GM18520 (cell line): Measurements from ENCODE around the gene GPR27.

Source experiments
- ATAC-seq: cut with Tn5 transposase; IDR thresholded peaks from one replicate; pipeline ENCODE4 v1.9.1; 2021; ENCODE audit not compliant: unreplicated experiment

Gene GPR27

DNA sequence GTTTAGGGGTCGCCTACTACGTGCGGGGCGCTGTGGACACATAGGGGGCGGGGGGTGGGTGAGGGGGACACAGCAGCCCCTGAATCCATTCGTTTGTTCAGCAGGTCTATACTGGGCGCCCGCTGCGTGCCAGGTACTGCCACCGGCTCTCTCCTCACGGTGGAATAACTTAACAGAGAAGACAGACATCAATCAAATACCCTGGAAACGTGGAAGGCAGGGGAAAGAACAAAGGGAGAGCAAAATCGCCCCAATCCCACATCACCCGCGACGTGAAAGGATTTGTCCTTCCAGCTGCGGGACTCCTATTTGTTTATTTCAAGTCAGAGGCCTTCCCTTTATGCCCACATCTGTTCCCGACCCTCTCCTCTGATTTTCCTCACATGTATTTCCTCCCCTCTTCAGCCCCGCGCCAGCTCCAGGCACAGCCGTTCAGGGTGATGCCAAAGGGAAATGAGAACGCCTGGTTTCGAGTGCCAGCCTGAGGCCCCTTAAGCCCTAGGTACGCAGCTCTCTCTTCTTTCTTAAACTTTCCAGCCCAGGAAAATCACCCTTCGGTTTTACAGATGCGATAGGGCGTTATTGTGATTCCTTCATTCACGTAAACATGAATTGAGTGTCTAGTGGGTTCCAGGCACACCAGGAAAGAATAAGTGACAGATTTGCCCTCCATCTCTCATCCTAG is 32.0 kb downstream of the GPR27 start:
- ATAC-seq = no peak

- ATAC-seq = no peak
These were observed 32.5 kb downstream of the GPR27 start for GRCh38 chr3:71786217-71786549.

- no peak for ATAC-seq
These were observed 32.9 kb downstream of the GPR27 start for GRCh38 chr3:71786551-71786950.

- no peak for ATAC-seq
These were observed 34.3 kb downstream of the GPR27 start for GRCh38 chr3:71787851-71788405.

GRCh38 chr3:71789922-71790321 is 36.3 kb downstream of the GPR27 start:
- ATAC-seq = no peak

DNA sequence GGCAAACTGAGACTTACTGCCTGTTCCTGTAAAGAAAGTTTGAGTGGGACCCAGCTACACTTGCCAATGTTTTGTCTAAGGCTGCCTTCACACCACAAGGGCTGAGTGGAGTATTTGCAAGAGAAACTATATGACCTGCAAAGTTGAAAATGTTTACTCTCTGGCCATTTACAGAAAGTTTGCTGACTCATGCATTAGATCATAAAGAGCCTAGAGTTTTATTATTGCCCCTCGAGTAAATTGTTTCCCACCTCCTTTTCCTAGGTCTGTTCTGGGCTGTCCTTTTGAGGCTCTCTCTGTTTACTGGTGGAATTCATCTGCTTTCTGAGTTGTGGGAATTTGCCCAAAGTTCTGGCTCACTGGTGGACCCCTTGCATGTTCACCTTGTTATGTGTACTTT is 38.0 kb downstream of the GPR27 start:
- ATAC-seq = no peak

- no peak for ATAC-seq
These were observed 42.6 kb downstream of the GPR27 start for GRCh38 chr3:71796290-71796689.

DNA sequence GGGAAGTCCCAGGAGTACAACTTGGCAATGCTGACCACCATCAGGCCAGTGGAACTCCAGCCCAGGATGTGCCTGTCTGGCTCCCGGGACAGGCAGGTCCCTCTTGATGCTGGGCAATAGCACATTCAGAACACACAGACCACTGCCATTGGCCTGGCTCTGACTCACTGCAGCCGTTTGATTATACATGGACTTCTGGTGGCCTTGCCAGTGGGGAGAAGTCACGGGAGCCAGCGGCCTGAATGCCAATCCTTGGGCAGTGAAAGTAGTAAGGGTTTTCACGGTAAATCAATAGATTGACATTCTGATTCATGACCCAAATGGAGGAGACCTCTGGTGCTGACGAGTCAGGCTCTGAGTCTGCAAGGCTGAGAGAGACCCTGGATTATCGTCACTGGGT is 43.8 kb downstream of the GPR27 start:
- ATAC-seq = no peak

DNA sequence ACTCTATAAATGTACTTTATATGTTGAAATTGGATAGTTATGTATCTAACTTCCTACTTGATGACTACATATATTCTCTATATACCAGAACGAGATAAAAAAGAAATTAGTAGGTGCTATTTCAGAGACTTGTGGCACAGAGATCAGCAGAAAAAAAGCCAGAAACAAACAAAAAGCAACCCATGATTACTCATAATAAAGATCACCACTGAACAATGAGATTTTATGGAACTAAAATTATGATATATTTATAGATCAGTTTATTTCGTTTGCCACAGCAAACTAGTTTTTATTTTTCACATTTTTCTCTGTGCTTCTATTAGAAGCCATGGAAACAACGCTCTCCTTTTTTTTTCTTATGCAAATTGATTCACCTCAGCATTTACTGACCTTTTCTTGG is 46.4 kb downstream of the GPR27 start:
- ATAC-seq = no peak

- ATAC-seq = no peak
These were observed 48.3 kb downstream of the GPR27 start for GRCh38 chr3:71801986-71802385.

- ATAC-seq = no peak
These were observed 49.6 kb downstream of the GPR27 start for GRCh38 chr3:71803248-71803647.

- no peak for ATAC-seq
These were observed 51.5 kb downstream of the GPR27 start for GRCh38 chr3:71805199-71805598.

DNA sequence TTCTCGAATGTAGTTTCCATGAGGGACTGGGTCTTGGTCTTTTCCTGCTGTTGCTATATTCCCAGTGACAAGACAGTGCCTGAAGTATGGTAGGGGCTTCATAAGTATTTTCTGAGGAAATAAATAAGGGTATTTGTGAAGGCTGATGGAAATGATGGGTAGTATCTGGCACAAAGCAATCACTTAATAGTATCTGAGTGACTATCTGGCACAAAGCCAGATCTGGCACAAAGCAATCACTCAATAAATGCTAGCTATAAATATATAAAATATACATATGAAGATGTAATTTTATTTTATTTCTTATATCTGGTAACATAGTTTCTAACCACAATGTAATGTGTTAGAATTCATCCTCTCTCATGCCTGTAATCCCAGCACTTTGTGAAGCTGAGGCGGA is 52.0 kb downstream of the GPR27 start:
- no peak for ATAC-seq
